ENCODE data around the gene EPB42.

Gene EPB42

GRCh38 chr15:43225201-43225949 lies 4.6 kb upstream of the EPB42 start:
- H3K4me3 ChIP-seq (ENCODE audit: low read depth in 1 of 2, low read length in 2 of 2) = no peak overlapping the region
- peak; percentile 98 for ATAC-seq (ENCODE audit: insufficient read depth, low read depth)
- H3K36me3 ChIP-seq (ENCODE audit: insufficient read depth, low read length) = no peaks in the 10 kb centered on the region
- TF ChIP-seq CTCF (IDR thresholded peaks at IDR 0.05; ENCODE audit: borderline replicate concordance, extremely low read depth, low read length, poor library complexity, severe bottlenecking) (peak; percentile 79), EZH2 (IDR thresholded peaks at IDR 0.05; ENCODE audit: borderline replicate concordance, low read depth, low read length, severe bottlenecking) (no peak)
- no peaks in the 10 kb centered on the region for H3K79me2 ChIP-seq (ENCODE audit: insufficient read depth, low read length)
- H2AFZ ChIP-seq (ENCODE audit: low read depth, low read length) = 0 out of 2 replicates have a peak overlapping the region, but pooled peaks have one; percentile 16
- H3K27me3 ChIP-seq (ENCODE audit: insufficient read depth, low read length, poor library complexity) = peaks cover 6% of the 10 kb centered on the region
- no peak overlapping the region for H3K27ac ChIP-seq (ENCODE audit: low read length)
- H3K9ac ChIP-seq (ENCODE audit: low read depth, low read length) = no peak overlapping the region
- no peak overlapping the region for H3K4me2 ChIP-seq (ENCODE audit: insufficient read depth, low read length)
- peak; percentile 49 for DNase-seq
- H3K9me3 ChIP-seq (ENCODE audit: insufficient read depth, low read length, severe bottlenecking) = no peaks in the 10 kb centered on the region
- no peaks in the 10 kb centered on the region for H4K20me1 ChIP-seq (ENCODE audit: insufficient read depth, low read length)
- no peaks in the 10 kb centered on the region for H3K4me1 ChIP-seq (ENCODE audit: insufficient read depth, low read length)

GRCh38 chr15:43221422-43221821 lies 604 bp upstream of the EPB42 start:
- H3K4me1 ChIP-seq (ENCODE audit: insufficient read depth, low read length) = no peaks in the 10 kb centered on the region
- H3K79me2 ChIP-seq (ENCODE audit: insufficient read depth, low read length) = no peaks in the 10 kb centered on the region
- no peak overlapping the region for H3K27ac ChIP-seq (ENCODE audit: low read length)
- DNase-seq = no peak
- no peaks in the 10 kb centered on the region for H3K9me3 ChIP-seq (ENCODE audit: insufficient read depth, low read length, severe bottlenecking)
- no peaks in the 10 kb centered on the region for H4K20me1 ChIP-seq (ENCODE audit: insufficient read depth, low read length)
- peaks cover 3% of the 10 kb centered on the region for H3K27me3 ChIP-seq (ENCODE audit: insufficient read depth, low read length, poor library complexity)
- no peak overlapping the region for H3K9ac ChIP-seq (ENCODE audit: low read depth, low read length)
- H3K36me3 ChIP-seq (ENCODE audit: insufficient read depth, low read length) = no peaks in the 10 kb centered on the region
- no peak overlapping the region for H3K4me2 ChIP-seq (ENCODE audit: insufficient read depth, low read length)
- no peak overlapping the region for H3K4me3 ChIP-seq (ENCODE audit: low read depth in 1 of 2, low read length in 2 of 2)
- H2AFZ ChIP-seq (ENCODE audit: low read depth, low read length) = no peak overlapping the region
- no peak for TF ChIP-seq CTCF (IDR thresholded peaks at IDR 0.05; ENCODE audit: borderline replicate concordance, extremely low read depth, low read length, poor library complexity, severe bottlenecking)
- no peak for TF ChIP-seq EZH2 (IDR thresholded peaks at IDR 0.05; ENCODE audit: borderline replicate concordance, low read depth, low read length, severe bottlenecking)
- ATAC-seq (ENCODE audit: insufficient read depth, low read depth) = no peak

- Histone ChIP-seq H3K4me3 (ENCODE audit: low read depth in 1 of 2, low read length in 2 of 2) (no peak overlapping the region), H3K27me3 (ENCODE audit: insufficient read depth, low read length, poor library complexity) (peaks cover 3% of the 10 kb centered on the region), H3K9ac (ENCODE audit: low read depth, low read length) (no peak overlapping the region), H3K4me2 (ENCODE audit: insufficient read depth, low read length) (no peak overlapping the region), H4K20me1 (ENCODE audit: insufficient read depth, low read length) (no peaks in the 10 kb centered on the region), H3K4me1 (ENCODE audit: insufficient read depth, low read length) (no peaks in the 10 kb centered on the region), H2AFZ (ENCODE audit: low read depth, low read length) (no peak overlapping the region), H3K36me3 (ENCODE audit: insufficient read depth, low read length) (no peaks in the 10 kb centered on the region), H3K79me2 (ENCODE audit: insufficient read depth, low read length) (no peaks in the 10 kb centered on the region), H3K9me3 (ENCODE audit: insufficient read depth, low read length, severe bottlenecking) (no peaks in the 10 kb centered on the region), H3K27ac (ENCODE audit: low read length) (no peak overlapping the region)
- TF ChIP-seq EZH2 (IDR thresholded peaks at IDR 0.05; ENCODE audit: borderline replicate concordance, low read depth, low read length, severe bottlenecking) = no peak
- no peak for ATAC-seq (ENCODE audit: insufficient read depth, low read depth)
- no peak for DNase-seq
These were observed 589 bp downstream of the EPB42 start for GRCh38 chr15:43219929-43220928.

Measured in DND-41 (cell line).